ENCODE results near the gene SLC6A3.

SLC6A3 gene

DNA sequence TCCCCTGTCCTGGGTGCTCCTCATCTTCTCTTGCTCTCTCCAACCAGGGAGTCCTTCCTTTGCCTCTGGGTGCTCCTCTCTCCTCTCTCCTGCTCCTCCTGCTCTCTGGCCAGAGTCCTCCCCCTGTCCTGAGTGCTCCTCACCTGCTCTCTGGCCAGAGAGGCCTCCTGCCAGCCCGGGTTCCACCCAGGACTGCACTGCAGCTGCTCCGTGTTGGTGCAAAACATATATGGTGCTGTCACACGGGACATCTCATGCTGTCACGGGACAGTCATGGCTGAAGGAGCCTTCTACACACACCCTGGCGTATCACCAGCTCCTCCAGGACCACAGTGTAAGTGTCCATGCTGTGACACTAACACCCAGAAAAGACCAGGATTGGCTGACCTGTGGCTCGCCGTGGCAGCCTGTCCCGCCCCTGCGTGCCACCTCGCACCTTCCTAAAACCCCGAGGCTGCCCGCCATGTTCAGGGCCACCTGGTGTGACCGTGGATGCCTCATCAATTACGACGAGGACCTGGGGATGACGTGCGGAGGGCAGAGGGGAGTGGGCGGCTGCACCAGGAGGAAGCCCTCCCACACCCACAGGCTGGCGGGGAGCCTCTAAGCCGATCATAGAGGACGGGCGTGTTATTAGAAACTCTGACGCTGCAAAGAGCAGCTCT lies 27.9 kb upstream of the SLC6A3 start:
- TF ChIP-seq TAF1 (IDR thresholded peaks at IDR 0.05; ENCODE audit: borderline replicate concordance, insufficient read depth, low read length), result no peak

DNA sequence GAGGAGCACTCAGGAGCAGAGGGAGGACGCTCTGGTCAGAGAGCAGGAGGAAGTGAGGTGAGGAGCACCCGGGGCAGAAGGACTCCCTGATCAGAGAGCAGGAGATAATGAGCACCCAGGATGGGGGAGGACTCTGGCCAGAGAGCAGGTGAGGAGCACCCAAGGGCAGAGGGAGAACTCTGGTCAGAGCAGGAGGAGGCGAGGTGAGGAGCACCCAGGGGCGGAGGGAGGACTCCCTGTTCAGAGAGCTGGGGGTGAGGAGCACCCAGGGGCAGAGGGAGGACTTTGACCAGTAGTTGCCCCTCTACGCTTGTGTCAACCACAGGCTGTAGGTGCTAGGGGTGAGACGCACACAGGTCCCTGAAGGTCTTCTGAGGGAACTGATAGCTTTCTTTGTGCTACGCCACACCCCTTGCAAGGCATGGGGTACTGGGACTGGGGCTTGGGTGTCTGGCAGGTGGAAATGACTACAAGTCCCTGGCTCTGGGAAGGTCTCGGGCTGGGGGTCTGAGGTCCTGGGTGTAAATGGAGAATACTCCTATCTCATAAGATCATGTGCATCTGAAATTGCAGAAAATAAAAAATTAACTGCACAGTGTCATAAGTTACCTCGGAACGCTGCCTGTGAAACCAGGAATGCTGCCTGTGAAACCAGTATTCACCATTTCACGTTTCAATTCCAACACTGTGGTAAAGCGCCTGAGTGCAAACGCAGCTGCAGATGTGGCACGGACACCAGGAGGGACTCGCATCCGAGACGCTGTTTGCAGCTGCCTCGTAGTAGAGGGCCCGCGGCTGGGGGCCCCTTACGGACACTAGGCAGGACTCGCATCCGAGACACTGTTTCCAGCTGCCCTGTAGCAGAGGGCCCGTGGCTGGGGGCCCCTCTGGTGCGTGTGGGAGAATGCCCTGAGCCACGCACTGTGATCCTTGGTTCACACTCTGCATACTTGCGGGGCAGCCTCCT lies 27.0 kb upstream of the SLC6A3 start:
- TF ChIP-seq, protein P1, sequence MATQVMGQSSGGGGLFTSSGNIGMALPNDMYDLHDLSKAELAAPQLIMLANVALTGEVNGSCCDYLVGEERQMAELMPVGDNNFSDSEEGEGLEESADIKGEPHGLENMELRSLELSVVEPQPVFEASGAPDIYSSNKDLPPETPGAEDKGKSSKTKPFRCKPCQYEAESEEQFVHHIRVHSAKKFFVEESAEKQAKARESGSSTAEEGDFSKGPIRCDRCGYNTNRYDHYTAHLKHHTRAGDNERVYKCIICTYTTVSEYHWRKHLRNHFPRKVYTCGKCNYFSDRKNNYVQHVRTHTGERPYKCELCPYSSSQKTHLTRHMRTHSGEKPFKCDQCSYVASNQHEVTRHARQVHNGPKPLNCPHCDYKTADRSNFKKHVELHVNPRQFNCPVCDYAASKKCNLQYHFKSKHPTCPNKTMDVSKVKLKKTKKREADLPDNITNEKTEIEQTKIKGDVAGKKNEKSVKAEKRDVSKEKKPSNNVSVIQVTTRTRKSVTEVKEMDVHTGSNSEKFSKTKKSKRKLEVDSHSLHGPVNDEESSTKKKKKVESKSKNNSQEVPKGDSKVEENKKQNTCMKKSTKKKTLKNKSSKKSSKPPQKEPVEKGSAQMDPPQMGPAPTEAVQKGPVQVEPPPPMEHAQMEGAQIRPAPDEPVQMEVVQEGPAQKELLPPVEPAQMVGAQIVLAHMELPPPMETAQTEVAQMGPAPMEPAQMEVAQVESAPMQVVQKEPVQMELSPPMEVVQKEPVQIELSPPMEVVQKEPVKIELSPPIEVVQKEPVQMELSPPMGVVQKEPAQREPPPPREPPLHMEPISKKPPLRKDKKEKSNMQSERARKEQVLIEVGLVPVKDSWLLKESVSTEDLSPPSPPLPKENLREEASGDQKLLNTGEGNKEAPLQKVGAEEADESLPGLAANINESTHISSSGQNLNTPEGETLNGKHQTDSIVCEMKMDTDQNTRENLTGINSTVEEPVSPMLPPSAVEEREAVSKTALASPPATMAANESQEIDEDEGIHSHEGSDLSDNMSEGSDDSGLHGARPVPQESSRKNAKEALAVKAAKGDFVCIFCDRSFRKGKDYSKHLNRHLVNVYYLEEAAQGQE (IDR thresholded peaks at IDR 0.05; ENCODE audit: insufficient read depth in 1 of 2, low read depth in 2 of 2, low read length in 2 of 2), result no peak
- peak; percentile 31; the same call in 1 of the 2 replicates for TF ChIP-seq POLR2AphosphoS5 (IDR thresholded peaks at IDR 0.05; ENCODE audit: low read depth, low read length)

DNA sequence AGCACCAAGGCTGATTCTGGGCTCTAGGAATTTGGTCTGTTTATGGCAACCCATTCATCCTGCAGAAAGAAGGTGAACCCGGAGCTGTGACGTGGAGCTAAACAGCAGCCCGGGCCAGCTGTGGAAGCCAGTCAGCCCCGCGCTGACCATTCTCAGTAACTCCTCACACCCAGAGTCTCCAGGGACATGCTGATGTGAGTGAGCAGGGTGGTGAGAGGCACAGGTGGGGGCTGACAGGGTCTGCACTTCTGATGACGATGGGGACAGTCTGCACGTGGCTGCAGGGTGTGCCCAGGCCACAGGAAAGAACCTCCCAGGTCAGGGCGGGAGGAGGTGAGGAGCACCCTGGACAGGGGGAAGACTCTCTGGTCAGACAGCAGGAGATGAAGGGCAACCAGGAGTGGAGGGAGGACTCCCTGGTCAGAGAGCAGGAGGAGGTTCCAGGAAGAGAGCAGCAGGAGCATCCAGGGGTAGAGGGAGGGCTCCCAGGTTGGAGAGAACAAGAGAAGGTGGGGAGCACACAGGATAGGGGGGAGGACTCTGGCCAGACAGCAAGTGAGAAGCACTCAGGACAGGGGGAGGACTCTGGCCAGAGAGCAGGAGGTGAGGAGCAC lies 26.1 kb upstream of the SLC6A3 start:
- no peak for TF ChIP-seq FOXP2 (optimal IDR thresholded peaks at IDR 0.05; ENCODE audit: borderline replicate concordance, extremely low read depth, extremely low read length, insufficient read depth)
- no peak for TF ChIP-seq SIN3A (IDR thresholded peaks at IDR 0.05; ENCODE audit: borderline replicate concordance, insufficient read depth, low read length)
- TF ChIP-seq, protein P1 (IDR thresholded peaks at IDR 0.05; ENCODE audit: insufficient read depth in 1 of 2, low read depth in 2 of 2, low read length in 2 of 2), result no peak
- no peak for TF ChIP-seq POLR2AphosphoS5 (IDR thresholded peaks at IDR 0.05; ENCODE audit: low read depth, low read length)
- no peak for TF ChIP-seq TAF1 (IDR thresholded peaks at IDR 0.05; ENCODE audit: borderline replicate concordance, insufficient read depth, low read length)

DNA sequence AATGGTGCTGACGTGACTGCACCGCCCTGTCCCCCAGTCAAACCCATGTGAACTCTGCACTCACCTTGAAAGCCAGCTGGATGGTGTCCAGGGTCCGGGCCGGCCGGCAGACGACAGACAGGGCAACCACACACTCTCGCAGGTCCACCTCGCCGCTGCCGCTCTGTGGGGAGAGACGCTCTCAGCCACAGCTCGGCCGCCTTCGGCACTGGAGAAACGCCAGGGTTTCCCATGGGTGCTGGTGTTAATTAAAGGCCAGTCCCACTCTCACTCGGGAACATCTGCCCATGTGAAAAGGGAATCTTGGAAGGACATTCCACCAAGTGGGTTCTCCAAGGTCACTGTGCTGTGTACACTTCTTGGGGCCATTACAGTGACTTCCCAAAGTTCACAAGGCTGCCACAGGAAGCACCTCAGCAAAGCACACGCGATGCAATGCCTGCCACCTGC lies 25.5 kb upstream of the SLC6A3 start:
- no peak for TF ChIP-seq POLR2AphosphoS5 (IDR thresholded peaks at IDR 0.05; ENCODE audit: low read depth, low read length)
- TF ChIP-seq FOXP2 (optimal IDR thresholded peaks at IDR 0.05; ENCODE audit: borderline replicate concordance, extremely low read depth, extremely low read length, insufficient read depth), result no peak
- no peak for TF ChIP-seq SIN3A (IDR thresholded peaks at IDR 0.05; ENCODE audit: borderline replicate concordance, insufficient read depth, low read length)
- TF ChIP-seq TAF1 (IDR thresholded peaks at IDR 0.05; ENCODE audit: borderline replicate concordance, insufficient read depth, low read length), result no peak
- TF ChIP-seq, protein P1 (IDR thresholded peaks at IDR 0.05; ENCODE audit: insufficient read depth in 1 of 2, low read depth in 2 of 2, low read length in 2 of 2), result no peak

DNA sequence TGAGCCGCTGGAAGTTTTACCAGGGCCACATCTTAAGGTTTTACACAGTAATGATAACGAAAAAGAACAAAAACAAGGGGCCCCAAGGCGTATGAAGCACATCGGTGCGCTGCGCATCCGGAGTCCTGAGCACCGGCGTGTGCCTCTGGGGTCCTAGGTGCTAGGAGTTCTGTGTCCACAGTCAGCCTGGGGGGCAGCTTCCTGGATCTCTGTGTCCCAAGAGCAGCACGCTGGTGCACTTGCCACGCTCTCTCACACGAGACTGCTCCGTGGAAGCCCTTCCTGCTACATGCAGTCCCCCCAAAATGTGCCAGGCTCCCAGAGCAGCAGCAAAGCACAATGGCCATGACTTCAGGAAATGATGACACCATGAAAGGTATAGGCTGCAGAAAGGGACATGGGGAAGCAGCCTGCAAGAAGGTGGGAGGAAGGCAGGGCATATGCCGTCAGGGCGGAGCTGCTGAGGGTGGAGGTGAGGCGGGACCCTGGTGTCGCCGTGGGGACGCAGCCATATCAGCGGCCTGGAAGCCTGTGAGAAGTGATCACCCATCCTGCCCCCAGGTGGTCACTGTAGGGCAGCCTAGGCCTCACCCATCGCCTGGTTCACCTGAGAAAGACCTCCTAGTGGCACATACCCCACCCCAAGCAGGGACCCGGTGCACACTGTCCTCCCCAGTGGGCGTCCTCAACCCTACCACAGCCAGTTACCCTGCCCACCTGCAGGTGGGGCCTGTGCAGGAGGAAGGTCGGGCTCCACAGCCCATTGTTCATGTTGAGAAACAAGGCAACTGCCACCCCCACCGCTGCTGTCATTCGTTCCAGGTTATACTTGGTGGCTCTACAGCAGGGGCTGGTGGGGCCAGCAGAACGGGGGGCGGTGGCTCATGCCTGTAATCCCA lies 23.6 kb upstream of the SLC6A3 start:
- TF ChIP-seq SIN3A (IDR thresholded peaks at IDR 0.05; ENCODE audit: borderline replicate concordance, insufficient read depth, low read length) (no peak), TAF1 (IDR thresholded peaks at IDR 0.05; ENCODE audit: borderline replicate concordance, insufficient read depth, low read length) (no peak), POLR2AphosphoS5 (IDR thresholded peaks at IDR 0.05; ENCODE audit: low read depth, low read length) (no peak), FOXP2 (optimal IDR thresholded peaks at IDR 0.05; ENCODE audit: borderline replicate concordance, extremely low read depth, extremely low read length, insufficient read depth) (no peak)
- TF ChIP-seq, protein P1 (IDR thresholded peaks at IDR 0.05; ENCODE audit: insufficient read depth in 1 of 2, low read depth in 2 of 2, low read length in 2 of 2), result no peak
